GM12878 (cell line): ENCODE data around the gene TRRAP. TPM values are rescaled to one million over a fixed set of nuclear protein-coding genes. Genes with fewer than 3 reads are reported as not detected.
A peak's percentile ranks its signal among the peaks of the same experiment; 100 is the strongest.

Experiments
- ATAC-seq: fragments of 200-7000 bp; cut with Tn5 transposase; 3 replicates; pipeline ENCODE4 v1.9.1; 2020; ENCODE audit warnings: mild to moderate bottlenecking, moderate library complexity
- BruUV-seq: library from RNA; stranded (reverse); fragments of 400-500 nt; replicated peaks from 2 replicates; lab custom pipeline; 2021; lab: Mats Ljungman, UMichigan
- CTCF ChIA-PET: fragments of 300-600 bp; sonication (Branson Sonifier 250); formaldehyde crosslinking; extraction: SDS; loops from one replicate; lab custom pipeline; 2021; ENCODE audit warnings: inconsistent platforms; lab: Yijun Ruan, JAX
- POLR2A ChIA-PET: fragments of 350-600 bp; formaldehyde crosslinking; extraction: SDS; loops from one replicate; lab custom pipeline; 2021; ENCODE audit warnings: inconsistent platforms; lab: Charles Lee
- RAD21 ChIA-PET: fragments of 300-600 bp; sonication (Branson Sonifier 250); formaldehyde crosslinking; loops from one replicate; lab custom pipeline; 2023; ENCODE audit warnings: antibody characterized with exemption; ENCODE audit not compliant: unreplicated experiment; lab: Charles Lee
- SMC1A ChIA-PET: fragments of 300-600 bp; sonication (Branson Sonifier 250); formaldehyde crosslinking; loops from one replicate; lab custom pipeline; 2023; ENCODE audit not compliant: unreplicated experiment, uncharacterized antibody; lab: Charles Lee
- DNase-seq: peaks from one replicate; pipeline ENCODE4 v3.0.0-alpha.2; 2011; ENCODE audit warnings: low read depth, low spot score
- FAIRE-seq: peaks from 3 replicates; lab custom pipeline; 2011; peaks lifted over from hg19 to GRCh38; lab: Jason Lieb, UNC
- H2AFZ ChIP-seq: 2 replicates; pipeline ENCODE4 v1.6.0; 2011; ENCODE audit warnings: low read depth, low read length, control low read depth; ENCODE audit not compliant: control insufficient read depth
- H3K27ac ChIP-seq: 2 replicates; pipeline ENCODE4 v1.5.1; 2011; ENCODE audit warnings: control low read depth; ENCODE audit not compliant: control insufficient read depth, insufficient read depth
- H3K27me3 ChIP-seq, 2 experiments: replicated peaks in 1 of 2; 2 replicates each; pipeline versions ENCODE4 v1.6.0 to v1.6.1; 2011; ENCODE audit warnings: low read length in 1 of 2; ENCODE audit not compliant: control insufficient read depth in 2 of 2, insufficient read depth in 2 of 2
- H3K36me3 ChIP-seq, 2 experiments: 2 replicates each; pipeline ENCODE4 v1.5.1; 2011; ENCODE audit warnings: low read length in 1 of 2; ENCODE audit not compliant: control insufficient read depth in 2 of 2, insufficient read depth in 2 of 2
- H3K4me1 ChIP-seq: 2 replicates; pipeline ENCODE4 v1.6.1; 2011; ENCODE audit warnings: mild to moderate bottlenecking, low read length, moderate library complexity, mixed read lengths; ENCODE audit not compliant: control insufficient read depth, insufficient read depth
- H3K4me2 ChIP-seq: 2 replicates; pipeline ENCODE4 v1.6.0; 2011; ENCODE audit warnings: control low read depth; ENCODE audit not compliant: control insufficient read depth, insufficient read depth
- H3K4me3 ChIP-seq: fragments of 200-600 bp; sonication (generic); 2 replicates; pipeline ENCODE4 v1.5.1; 2016
- H3K79me2 ChIP-seq: 2 replicates; pipeline ENCODE4 v1.6.0; 2011; ENCODE audit warnings: low read length; ENCODE audit not compliant: control insufficient read depth, insufficient read depth
- H3K9ac ChIP-seq: 2 replicates; pipeline ENCODE4 v1.8.0; 2011; ENCODE audit warnings: low read length, control low read depth, mixed read lengths; ENCODE audit not compliant: control insufficient read depth, insufficient read depth
- H3K9me3 ChIP-seq: replicated peaks from 3 replicates; pipeline ENCODE4 v1.5.1; 2011; ENCODE audit warnings: mild to moderate bottlenecking, low read length; ENCODE audit not compliant: control insufficient read depth, insufficient read depth
- H4K20me1 ChIP-seq: 2 replicates; pipeline ENCODE4 v1.6.0; 2011; ENCODE audit not compliant: control insufficient read depth, insufficient read depth
- BACH1 ChIP-seq: fragments of 450-650 bp; IDR thresholded peaks from 2 replicates; pipeline ENCODE4 v1.6.1; 2017; ENCODE audit warnings: mild to moderate bottlenecking, borderline replicate concordance
- CBX5 ChIP-seq: sonication (generic); IDR thresholded peaks from 2 replicates; pipeline ENCODE4 v1.6.1; 2016; ENCODE audit warnings: low read depth, moderate library complexity, mild to moderate bottlenecking, inconsistent platforms
- CREM ChIP-seq: IDR thresholded peaks from 2 replicates; pipeline ENCODE4 v1.6.1; 2014; ENCODE audit warnings: antibody characterized with exemption, low read depth
- EZH2 ChIP-seq: IDR thresholded peaks from 2 replicates; pipeline ENCODE4 v1.6.1; 2012; ENCODE audit warnings: low read depth, mild to moderate bottlenecking, control low read depth, inconsistent platforms, low read length, borderline replicate concordance; ENCODE audit not compliant: control insufficient read depth
- IRF3 ChIP-seq: fragments of 450-650 bp; IDR thresholded peaks from 2 replicates; pipeline ENCODE4 v1.6.1; 2014; ENCODE audit warnings: mild to moderate bottlenecking
- PBX3 ChIP-seq: IDR thresholded peaks from 2 replicates; pipeline ENCODE4 v1.6.1; 2011; ENCODE audit warnings: mild to moderate bottlenecking, low read depth, low read length, moderate library complexity; ENCODE audit not compliant: insufficient replicate concordance
- RELA ChIP-seq: fragments of 450-650 bp; IDR thresholded peaks from 2 replicates; pipeline ENCODE4 v1.8.0; 2014; ENCODE audit warnings: borderline replicate concordance; ENCODE audit not compliant: partially characterized antibody
- TBL1XR1 ChIP-seq: IDR thresholded peaks from 2 replicates; pipeline ENCODE4 v1.6.1; 2012; ENCODE audit warnings: low read depth, low read length, improper control_type of control experiment
- ZNF24 ChIP-seq: fragments of 450-650 bp; IDR thresholded peaks from 2 replicates; pipeline ENCODE4 v1.6.1; 2017; ENCODE audit warnings: antibody characterized with exemption, mild to moderate bottlenecking
- WGBS: methylation state at CpG from one replicate; pipeline ENCODE4 v1.1.6; 2016; ENCODE audit warnings: low lambda C conversion rate; ENCODE audit not compliant: insufficient replicate concordance, insufficient coverage; ENCODE audit errors: missing lambda C conversion rate; 5-methylcytosine and 5-hydroxymethylcytosine counted together
- in situ Hi-C: fragments of 300-500 bp; cut with MboI; formaldehyde crosslinking; loops from 9 replicates; pipeline ENCODE4 v1.14.3; 2018; ENCODE audit warnings: mixed read lengths
- intact Hi-C: fragments of 100-400 bp; cut with micrococcal nuclease; formaldehyde crosslinking; loops from one replicate; pipeline ENCODE4 v1.14.2; 2022; ENCODE audit not compliant: unreplicated experiment
- polyA plus RNA-seq, 11 experiments: library from polyadenylated mRNA; depleted of rRNA in 4 of 11; unstranded in 6 of 11; stranded (reverse) in 5 of 11; fragments of >200 nt; fragmentation: Nextera tagmentation in 4 of 11; fragmentation: Illumina TruSeq in 1 of 11; extraction: Ambion mirVana in 4 of 11; extraction: Trizol in 1 of 11; gene quantifications; 1 replicate in 1 of 11; 2 replicates in 10 of 11; pipeline versions ENCODE4 v1.2.1 to v1.2.3, GENCODE V29; 2011 to 2016; ENCODE audit warnings: inconsistent platforms in 2 of 11, missing spikeins in 2 of 11, low read depth in 1 of 11
- total RNA-seq, 4 experiments: library from RNA; depleted of rRNA in 3 of 4; stranded (reverse); fragments of >200 nt in 3 of 4; fragmentation: Illumina TruSeq in 1 of 4; extraction: Trizol in 1 of 4; gene quantifications; 2 replicates each; pipeline versions ENCODE4 v1.2.1 to v1.2.3, GENCODE V29; 2013 to 2021

Gene TRRAP
- total and polyA plus RNA-seq, 10 of the 15 experiments (the other 5 are each of a cell fraction or from before 2014, with no cell fraction given) = 1.1 to 39.3 (median 8.5) TPM

GRCh38 chr7:98878365-98879197 lies at the start of gene TRRAP (continued):
- TF ChIP-seq BACH1 = peak; percentile 67
- no peak for TF ChIP-seq TBL1XR1
- TF ChIP-seq CBX5 = no peak
- TF ChIP-seq RELA = no peak
- no peak for TF ChIP-seq EZH2
- TF ChIP-seq CREM = peak; percentile 61
- TF ChIP-seq PBX3 = no peak

GRCh38 chr7:98830972-98831548 lies 47.3 kb upstream of the TRRAP start:
- Histone ChIP-seq H4K20me1 (no peaks in the 10 kb centered on the region), H3K4me3 (no peak overlapping the region), H3K27me3 (no peaks in the 10 kb centered on the region), H3K4me2 (no peak overlapping the region), H2AFZ (no peak overlapping the region), H3K79me2 (no peaks in the 10 kb centered on the region), H3K4me1 (no peaks in the 10 kb centered on the region), H3K27ac (no peak overlapping the region), H3K9ac (no peak overlapping the region), H3K36me3 (no peaks in the 10 kb centered on the region), H3K9me3 (no peaks in the 10 kb centered on the region)
- ATAC-seq (no peak), DNase-seq (no peak), FAIRE-seq (no peak)
- SMC1A ChIA-PET = interaction anchor here (0.9 to 1.8 kb wide), 5 partner anchors 10 to 85 kb away, joined by 3 to 7 read pairs (median 6); no protein-coding TSS in a partner anchor
- CTCF ChIA-PET = interaction anchor here (0.6 to 4.9 kb wide), 14 partner anchors 9 to 1172 kb away, joined by 3 to 37 read pairs (median 4); no protein-coding TSS in a partner anchor
- BruUV-seq = no TSS peak
- in situ Hi-C loops = no loop called here
- 88% methylated on average over 2 of the region's 2 CpGs for WGBS
- intact Hi-C loops = no loop called here
- RAD21 ChIA-PET = interaction anchor here (0.5 to 0.6 kb wide), 2 partner anchors 58 to 208 kb away, joined by 3 read pairs; no protein-coding TSS in a partner anchor
- TF ChIP-seq ZNF24 (peak; percentile 95), IRF3 (no peak)
- POLR2A ChIA-PET = no interaction called here
